Testis (tissue), 3 donors: Measurements from ENCODE around the gene DPH6. TPM values are rescaled to one million over a fixed set of nuclear protein-coding genes. Genes with fewer than 3 reads are reported as not detected.

Experiments used
- DNase-seq: peaks from one replicate; pipeline ENCODE4 v3.0.0-alpha.2; 2019
- H3K27ac ChIP-seq, 2 donors: fragments of 200-600 bp; sonication (generic); one replicate each; pipeline ENCODE4 v1.5.1; 2019
- H3K27me3 ChIP-seq: fragments of 200-600 bp; sonication (generic); one replicate; pipeline ENCODE4 v1.5.1; 2019
- H3K36me3 ChIP-seq: fragments of 200-600 bp; sonication (generic); one replicate; pipeline ENCODE4 v1.5.1; 2017; ENCODE audit warnings: low read depth; ENCODE audit errors: missing control alignments
- H3K4me1 ChIP-seq: fragments of 200-600 bp; sonication (generic); one replicate; pipeline ENCODE4 v1.5.1; 2019
- H3K4me3 ChIP-seq, 2 donors: fragments of 200-600 bp; sonication (generic); one replicate each; pipeline ENCODE4 v1.5.1; 2017 to 2019
- H3K9me3 ChIP-seq: fragments of 200-600 bp; sonication (generic); one replicate; pipeline ENCODE4 v1.5.1; 2017
- POLR2A ChIP-seq: fragments of 450-650 bp; IDR thresholded peaks from one replicate; pipeline ENCODE4 v1.6.1; 2017; ENCODE audit warnings: antibody characterized with exemption, mild to moderate bottlenecking, moderate library complexity
- WGBS, 2 donors: methylation state at CpG; one replicate each; pipeline ENCODE4 v1.1.5; 2018; 5-methylcytosine and 5-hydroxymethylcytosine counted together
- intact Hi-C: fragments of 100-400 bp; cut with DNase I; formaldehyde crosslinking; loops from one replicate; pipeline ENCODE4 v1.15.1; 2023; ENCODE audit warnings: low total_unique reads
- polyA plus RNA-seq: library from polyadenylated mRNA; stranded (reverse); fragments of 350-450 nt; fragmentation: Illumina TruSeq; extraction: RNeasy Lipid Tissue Mini Kit (QIAGEN cat#74804); gene quantifications from one replicate; pipeline ENCODE4 v1.2.3, GENCODE V29; 2014; ENCODE audit warnings: low read depth, low replicate concordance; ENCODE audit not compliant: insufficient read depth
- total RNA-seq, 2 donors: library from RNA; depleted of rRNA; stranded (reverse); fragments of >200 nt; gene quantifications; one replicate each; pipeline ENCODE4 v1.2.3, GENCODE V29; 2016
- TF ChIP-seq, protein P1 (sequence below), 3 experiments: fragments of 450-650 bp in 2 of 3; fragments of 200-600 bp in 1 of 3; sonication (generic) in 1 of 3; IDR thresholded peaks; one replicate each; pipeline ENCODE4 v1.5.1; 2016 to 2019; ENCODE audit warnings: antibody characterized with exemption in 3 of 3, mild to moderate bottlenecking in 2 of 3, moderate library complexity in 1 of 3

The DPH6 gene
- total and polyA plus RNA-seq, 3 donors from 2014 or later = 11.6 to 37.2 (median 30.8) TPM

DNA sequence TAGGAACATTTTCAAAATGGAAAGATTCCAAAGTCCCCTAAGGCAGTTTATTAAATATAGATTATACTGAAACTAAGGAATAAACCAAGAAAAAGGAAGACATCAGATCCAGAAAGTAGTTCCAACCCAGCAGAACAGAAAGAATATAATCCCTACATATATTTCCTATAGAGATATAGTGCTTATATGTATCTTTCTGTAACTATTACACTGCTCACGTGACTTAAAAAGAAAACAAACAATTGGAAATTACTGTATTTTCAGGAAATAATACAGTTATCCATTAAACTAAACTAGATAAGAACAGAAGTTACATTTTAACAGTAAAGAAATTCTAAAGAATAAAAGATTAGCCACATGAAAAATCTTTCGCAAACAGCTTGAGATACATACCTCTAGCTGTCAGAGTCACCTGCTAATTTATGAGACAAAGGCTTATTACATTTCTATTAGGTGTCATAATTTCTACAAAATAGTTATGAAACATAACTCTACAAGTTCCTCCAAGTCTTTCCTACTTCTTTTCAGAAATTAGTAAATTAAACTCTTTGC is 10.5 kb downstream of the DPH6 start:
- H3K4me3 ChIP-seq = no peak overlapping the region
- no peaks in the 10 kb centered on the region for H3K4me1 ChIP-seq
- WGBS, 2 donors = 38 to 40% methylated on average over 2 of the region's 2 CpGs
- DNase-seq = no peak
- no peaks in the 10 kb centered on the region for H3K36me3 ChIP-seq
- intact Hi-C loops = no loop called here
- TF ChIP-seq POLR2A = no peak
- TF ChIP-seq, protein P1, sequence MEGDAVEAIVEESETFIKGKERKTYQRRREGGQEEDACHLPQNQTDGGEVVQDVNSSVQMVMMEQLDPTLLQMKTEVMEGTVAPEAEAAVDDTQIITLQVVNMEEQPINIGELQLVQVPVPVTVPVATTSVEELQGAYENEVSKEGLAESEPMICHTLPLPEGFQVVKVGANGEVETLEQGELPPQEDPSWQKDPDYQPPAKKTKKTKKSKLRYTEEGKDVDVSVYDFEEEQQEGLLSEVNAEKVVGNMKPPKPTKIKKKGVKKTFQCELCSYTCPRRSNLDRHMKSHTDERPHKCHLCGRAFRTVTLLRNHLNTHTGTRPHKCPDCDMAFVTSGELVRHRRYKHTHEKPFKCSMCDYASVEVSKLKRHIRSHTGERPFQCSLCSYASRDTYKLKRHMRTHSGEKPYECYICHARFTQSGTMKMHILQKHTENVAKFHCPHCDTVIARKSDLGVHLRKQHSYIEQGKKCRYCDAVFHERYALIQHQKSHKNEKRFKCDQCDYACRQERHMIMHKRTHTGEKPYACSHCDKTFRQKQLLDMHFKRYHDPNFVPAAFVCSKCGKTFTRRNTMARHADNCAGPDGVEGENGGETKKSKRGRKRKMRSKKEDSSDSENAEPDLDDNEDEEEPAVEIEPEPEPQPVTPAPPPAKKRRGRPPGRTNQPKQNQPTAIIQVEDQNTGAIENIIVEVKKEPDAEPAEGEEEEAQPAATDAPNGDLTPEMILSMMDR (IDR thresholded peaks at IDR 0.05) = no peak
- no peaks in the 10 kb centered on the region for H3K27me3 ChIP-seq
- no peaks in the 10 kb centered on the region for H3K9me3 ChIP-seq
- H3K27ac ChIP-seq = no peak overlapping the region

GRCh38 chr15:35533130-35534110 is 12.5 kb downstream of the DPH6 start:
- DNase-seq = no peak
- Histone ChIP-seq H3K4me1 (no peaks in the 10 kb centered on the region), H3K36me3 (no peaks in the 10 kb centered on the region), H3K27ac (no peak overlapping the region), H3K27me3 (no peaks in the 10 kb centered on the region), H3K9me3 (no peaks in the 10 kb centered on the region), H3K4me3 (no peak overlapping the region)
- intact Hi-C loops = no loop called here
- WGBS, 2 donors = 93 to 96% methylated on average over 2 of the region's 2 CpGs
- no peak for TF ChIP-seq POLR2A
- TF ChIP-seq, protein P1 (IDR thresholded peaks at IDR 0.05) = no peak

DNA sequence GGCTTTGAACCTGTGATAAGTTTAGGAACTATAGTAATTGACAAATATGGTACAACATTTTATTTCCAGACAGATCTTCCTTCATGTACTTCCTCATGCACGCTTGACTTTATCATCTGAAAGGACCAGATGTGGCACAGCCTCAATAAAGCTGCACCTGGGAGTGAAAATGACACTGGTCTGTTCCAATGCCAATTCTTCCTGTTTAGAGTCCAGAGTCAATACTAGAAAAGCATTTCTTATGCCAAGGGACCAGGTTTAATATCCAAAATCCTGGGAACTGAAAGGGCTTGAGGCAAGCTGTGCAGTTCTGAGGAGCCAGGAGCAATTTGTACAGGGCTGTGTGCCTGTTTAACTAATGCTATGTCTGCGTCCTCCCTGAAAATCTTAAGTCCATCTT is 15.3 kb downstream of the DPH6 start:
- intact Hi-C loops = no loop called here
- WGBS, 2 donors = 84 to 97% methylated on average over 2 of the region's 2 CpGs

DNA sequence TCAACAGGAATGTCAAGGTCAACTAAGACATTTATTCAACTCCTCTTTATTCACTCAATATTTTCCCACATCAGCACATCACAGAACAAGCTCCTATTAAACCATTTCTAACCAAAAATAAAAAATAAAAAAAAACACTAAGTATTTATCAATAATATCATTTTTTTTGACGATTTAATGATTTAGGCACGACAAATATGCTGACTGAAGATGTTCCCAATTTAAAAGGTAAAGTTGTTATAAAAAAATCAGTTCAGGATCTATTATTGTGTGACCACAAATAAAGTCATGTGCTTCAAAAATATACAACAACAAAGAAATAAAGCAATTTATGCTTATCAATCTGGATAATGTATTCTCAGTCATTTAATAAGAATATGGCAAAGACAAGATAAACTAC is 16.2 kb downstream of the DPH6 start:
- Histone ChIP-seq H3K27me3 (no peaks in the 10 kb centered on the region), H3K9me3 (no peaks in the 10 kb centered on the region), H3K4me3 (no peak overlapping the region), H3K4me1 (no peaks in the 10 kb centered on the region), H3K36me3 (no peaks in the 10 kb centered on the region), H3K27ac (no peak overlapping the region)
- WGBS, 2 donors = 91 to 94% methylated on average over 2 of the region's 2 CpGs
- DNase-seq = no peak
- no peak for TF ChIP-seq POLR2A
- TF ChIP-seq, protein P1 (IDR thresholded peaks at IDR 0.05) = no peak
- intact Hi-C loops = loop anchor here (10.0 kb wide), 1 partner anchor 1165 kb away; no protein-coding TSS in a partner anchor

More for the DNA sequence above, 15.3 kb downstream of the DPH6 start:
- Histone ChIP-seq H3K27ac (no peak overlapping the region), H3K27me3 (no peaks in the 10 kb centered on the region), H3K9me3 (no peaks in the 10 kb centered on the region), H3K4me1 (no peaks in the 10 kb centered on the region), H3K36me3 (no peaks in the 10 kb centered on the region), H3K4me3 (no peak overlapping the region)
- TF ChIP-seq POLR2A = no peak
- TF ChIP-seq, protein P1 (IDR thresholded peaks at IDR 0.05) = no peak
- no peak for DNase-seq
